ENCODE measurements around the gene RGPD3.
"Not testable (repeated sequence)": the region's sequence is repeated elsewhere in the genome, so short reads cannot be mapped to it uniquely, and the experiment has no call there.

RGPD3 gene

GRCh38 chr2:106468107-106468506 lies at the start of gene RGPD3:
TSS of gene RGPD3 (minus strand) at chr2:106468413. CDS start at chr2:106468288, 125 bp downstream.
- in situ Hi-C loops (cut with MboI; ENCODE audit: low sequenced_read_pairs) = not testable (repeated sequence)

GRCh38 chr2:106517329-106517728 lies 49.1 kb upstream of the RGPD3 start:
- in situ Hi-C loops (cut with MboI; ENCODE audit: low sequenced_read_pairs) = no loop called here

GRCh38 chr2:106516864-106517263 lies 48.7 kb upstream of the RGPD3 start:
- in situ Hi-C loops (cut with MboI; ENCODE audit: low sequenced_read_pairs) = no loop called here

GRCh38 chr2:106516436-106516835 lies 48.2 kb upstream of the RGPD3 start:
- in situ Hi-C loops (cut with MboI; ENCODE audit: low sequenced_read_pairs) = no loop called here

- in situ Hi-C loops (cut with MboI; ENCODE audit: low sequenced_read_pairs) = not testable (repeated sequence)
Observed at GRCh38 chr2:106514827-106515226, 46.6 kb upstream of the RGPD3 start.

GRCh38 chr2:106513391-106513790 lies 45.2 kb upstream of the RGPD3 start:
- in situ Hi-C loops (cut with MboI; ENCODE audit: low sequenced_read_pairs) = not testable (repeated sequence)

- in situ Hi-C loops (cut with MboI; ENCODE audit: low sequenced_read_pairs) = not testable (repeated sequence)
Observed at GRCh38 chr2:106511934-106512333, 43.7 kb upstream of the RGPD3 start.

GRCh38 chr2:106511476-106511901 lies 43.3 kb upstream of the RGPD3 start:
- in situ Hi-C loops (cut with MboI; ENCODE audit: low sequenced_read_pairs) = not testable (repeated sequence)

- in situ Hi-C loops (cut with MboI; ENCODE audit: low sequenced_read_pairs) = not testable (repeated sequence)
Observed at GRCh38 chr2:106510791-106511190, 42.6 kb upstream of the RGPD3 start.

- in situ Hi-C loops (cut with MboI; ENCODE audit: low sequenced_read_pairs) = not testable (repeated sequence)
Observed at GRCh38 chr2:106509374-106509770, 41.2 kb upstream of the RGPD3 start.

- in situ Hi-C loops (cut with MboI; ENCODE audit: low sequenced_read_pairs) = not testable (repeated sequence)
Observed at GRCh38 chr2:106508660-106509373, 40.6 kb upstream of the RGPD3 start.

- in situ Hi-C loops (cut with MboI; ENCODE audit: low sequenced_read_pairs) = not testable (repeated sequence)
Observed at GRCh38 chr2:106506002-106506687, 37.9 kb upstream of the RGPD3 start.

- in situ Hi-C loops (cut with MboI; ENCODE audit: low sequenced_read_pairs) = not testable (repeated sequence)
Observed at GRCh38 chr2:106504787-106505186, 36.6 kb upstream of the RGPD3 start.

GRCh38 chr2:106504192-106504591 lies 36.0 kb upstream of the RGPD3 start:
- in situ Hi-C loops (cut with MboI; ENCODE audit: low sequenced_read_pairs) = not testable (repeated sequence)

- in situ Hi-C loops (cut with MboI; ENCODE audit: low sequenced_read_pairs) = not testable (repeated sequence)
Observed at GRCh38 chr2:106502351-106502750, 34.1 kb upstream of the RGPD3 start.

GRCh38 chr2:106500350-106500749 lies 32.1 kb upstream of the RGPD3 start:
- in situ Hi-C loops (cut with MboI; ENCODE audit: low sequenced_read_pairs) = not testable (repeated sequence)

- in situ Hi-C loops (cut with MboI; ENCODE audit: low sequenced_read_pairs) = not testable (repeated sequence)
Observed at GRCh38 chr2:106498549-106498948, 30.3 kb upstream of the RGPD3 start.

GRCh38 chr2:106492913-106493312 lies 24.7 kb upstream of the RGPD3 start:
- in situ Hi-C loops (cut with MboI; ENCODE audit: low sequenced_read_pairs) = not testable (repeated sequence)

- in situ Hi-C loops (cut with MboI; ENCODE audit: low sequenced_read_pairs) = not testable (repeated sequence)
Observed at GRCh38 chr2:106492399-106492798, 24.2 kb upstream of the RGPD3 start.

GRCh38 chr2:106489701-106490100 lies 21.5 kb upstream of the RGPD3 start:
- in situ Hi-C loops (cut with MboI; ENCODE audit: low sequenced_read_pairs) = not testable (repeated sequence)

GRCh38 chr2:106487386-106488191 lies 19.4 kb upstream of the RGPD3 start:
- in situ Hi-C loops (cut with MboI; ENCODE audit: low sequenced_read_pairs) = not testable (repeated sequence)

Measured in HL-60/S4 treated with phorbol 12-myristate 13-acetate at 8.2 ng/mL for 4 days and 3 days (cell line).